Nephron (organoid): Measurements from ENCODE around the gene KAT2A.

Source experiments
- H3K27ac Mint-ChIP-seq, 3 experiments: 2 replicates each; pipeline ENCODE4 v1.8.0; 2020; ENCODE audit warnings: mixed read lengths in 3 of 3, mild to moderate bottlenecking in 2 of 3, moderate library complexity in 1 of 3
- H3K27me3 Mint-ChIP-seq: 2 replicates; pipeline ENCODE4 v1.8.0; 2021; ENCODE audit warnings: low read depth, mild to moderate bottlenecking, moderate library complexity, mixed read lengths
- H3K36me3 Mint-ChIP-seq: 2 replicates; pipeline ENCODE4 v1.8.0; 2020; ENCODE audit warnings: low read depth, mixed read lengths
- H3K4me1 Mint-ChIP-seq: 2 replicates; pipeline ENCODE4 v1.8.0; 2020; ENCODE audit warnings: mixed read lengths
- H3K4me3 Mint-ChIP-seq, 3 experiments: 2 replicates each; pipeline ENCODE4 v1.8.0; 2020; ENCODE audit warnings: mild to moderate bottlenecking in 3 of 3, mixed read lengths in 3 of 3, moderate library complexity in 2 of 3
- H3K9me3 Mint-ChIP-seq: 2 replicates; pipeline ENCODE4 v1.8.0; 2020; ENCODE audit warnings: mixed read lengths
- CTCF ChIP-seq, 3 experiments: fragments of 200-600 bp; sonication (generic); IDR thresholded peaks; one replicate each; pipeline ENCODE4 v1.5.0; 2021; ENCODE audit warnings: antibody characterized with exemption in 3 of 3; ENCODE audit not compliant: unreplicated experiment in 3 of 3

KAT2A gene

DNA sequence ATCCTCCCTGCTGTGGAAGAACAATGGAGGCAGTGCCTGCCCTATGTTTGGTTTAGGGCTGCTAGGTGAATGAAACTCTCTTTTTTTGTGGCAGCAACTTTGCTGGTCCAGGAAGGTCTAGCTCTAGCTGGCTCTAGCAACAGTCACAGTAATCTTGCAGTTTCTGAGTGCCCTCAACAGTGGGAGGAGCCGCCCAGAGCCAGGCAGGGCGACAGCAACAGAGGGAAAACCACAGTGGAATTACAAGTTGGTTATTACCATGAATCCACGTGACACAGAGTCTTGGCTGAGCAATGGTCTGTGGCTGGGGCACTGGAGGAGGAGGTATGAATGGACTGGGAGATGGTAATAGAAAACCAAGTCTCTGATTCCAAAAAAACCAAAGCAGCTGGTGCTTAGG lies 11.8 kb upstream of the KAT2A start:
- H3K36me3 Mint-ChIP-seq, result peaks cover 44% of the 10 kb centered on the region
- H3K4me1 Mint-ChIP-seq, result peaks cover 32% of the 10 kb centered on the region
- H3K4me3 Mint-ChIP-seq, result peak overlapping the region in 2 of 3 experiments; percentile 3 to 40
- peak overlapping the region; percentile 40 to 90 (median 88) for H3K27ac Mint-ChIP-seq
- no peak for TF ChIP-seq CTCF (IDR thresholded peaks at IDR 0.05; ENCODE audit: unreplicated experiment in 3 of 3)
- H3K9me3 Mint-ChIP-seq, result no peaks in the 10 kb centered on the region
- H3K27me3 Mint-ChIP-seq, result no peaks in the 10 kb centered on the region

GRCh38 chr17:42131981-42132432 lies 10.8 kb upstream of the KAT2A start:
- H3K4me1 Mint-ChIP-seq, result peaks cover 29% of the 10 kb centered on the region
- peaks cover 51% of the 10 kb centered on the region for H3K36me3 Mint-ChIP-seq
- peak overlapping the region in 1 of 3 experiments; percentile 88 for H3K27ac Mint-ChIP-seq
- H3K9me3 Mint-ChIP-seq, result no peaks in the 10 kb centered on the region
- H3K4me3 Mint-ChIP-seq, result no peak overlapping the region
- no peak for TF ChIP-seq CTCF (IDR thresholded peaks at IDR 0.05; ENCODE audit: unreplicated experiment in 3 of 3)
- no peaks in the 10 kb centered on the region for H3K27me3 Mint-ChIP-seq

GRCh38 chr17:42131232-42131631 lies 10.1 kb upstream of the KAT2A start:
- Mint-ChIP-seq H3K27me3 (no peaks in the 10 kb centered on the region), H3K4me3 (no peak overlapping the region), H3K36me3 (peaks cover 57% of the 10 kb centered on the region), H3K4me1 (peaks cover 29% of the 10 kb centered on the region), H3K9me3 (no peaks in the 10 kb centered on the region), H3K27ac (no peak overlapping the region)
- no peak for TF ChIP-seq CTCF (IDR thresholded peaks at IDR 0.05; ENCODE audit: unreplicated experiment in 3 of 3)

DNA sequence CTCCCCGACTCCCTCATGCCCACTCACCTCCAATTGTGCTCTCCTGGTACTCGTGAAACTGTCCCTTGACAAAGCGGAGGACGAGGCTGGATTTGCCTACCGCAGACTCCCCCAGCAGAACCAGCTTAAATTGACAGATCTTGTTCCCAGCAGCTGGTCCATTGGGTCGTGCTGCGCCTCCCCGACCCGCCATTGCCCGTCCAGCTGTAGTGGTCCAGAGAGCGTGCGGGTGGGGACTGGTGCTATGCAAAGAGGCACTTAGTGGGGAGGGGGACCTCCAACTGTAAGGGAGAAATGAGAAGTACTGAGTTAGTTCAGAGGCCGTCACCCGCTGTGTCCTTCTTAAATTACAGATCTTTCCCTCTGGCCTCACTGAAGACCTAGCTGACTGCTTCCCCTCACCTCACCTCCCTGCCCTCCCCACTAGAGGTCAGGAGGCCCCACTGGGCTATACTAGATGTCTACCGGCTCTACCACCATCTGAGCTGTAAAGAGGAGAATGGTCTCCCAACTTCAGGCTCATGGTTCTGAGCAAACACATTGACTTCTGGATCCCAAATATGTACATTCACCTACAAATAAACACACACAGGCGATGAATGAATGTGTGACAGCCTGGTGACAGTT lies 9.3 kb upstream of the KAT2A start:
- Mint-ChIP-seq H3K27ac (peak overlapping the region in 1 of 3 experiments; percentile 71), H3K4me1 (peaks cover 22% of the 10 kb centered on the region), H3K36me3 (peaks cover 59% of the 10 kb centered on the region), H3K4me3 (no peak overlapping the region), H3K9me3 (no peaks in the 10 kb centered on the region), H3K27me3 (no peaks in the 10 kb centered on the region)
- TF ChIP-seq CTCF (IDR thresholded peaks at IDR 0.05; ENCODE audit: unreplicated experiment in 3 of 3), result no peak

DNA sequence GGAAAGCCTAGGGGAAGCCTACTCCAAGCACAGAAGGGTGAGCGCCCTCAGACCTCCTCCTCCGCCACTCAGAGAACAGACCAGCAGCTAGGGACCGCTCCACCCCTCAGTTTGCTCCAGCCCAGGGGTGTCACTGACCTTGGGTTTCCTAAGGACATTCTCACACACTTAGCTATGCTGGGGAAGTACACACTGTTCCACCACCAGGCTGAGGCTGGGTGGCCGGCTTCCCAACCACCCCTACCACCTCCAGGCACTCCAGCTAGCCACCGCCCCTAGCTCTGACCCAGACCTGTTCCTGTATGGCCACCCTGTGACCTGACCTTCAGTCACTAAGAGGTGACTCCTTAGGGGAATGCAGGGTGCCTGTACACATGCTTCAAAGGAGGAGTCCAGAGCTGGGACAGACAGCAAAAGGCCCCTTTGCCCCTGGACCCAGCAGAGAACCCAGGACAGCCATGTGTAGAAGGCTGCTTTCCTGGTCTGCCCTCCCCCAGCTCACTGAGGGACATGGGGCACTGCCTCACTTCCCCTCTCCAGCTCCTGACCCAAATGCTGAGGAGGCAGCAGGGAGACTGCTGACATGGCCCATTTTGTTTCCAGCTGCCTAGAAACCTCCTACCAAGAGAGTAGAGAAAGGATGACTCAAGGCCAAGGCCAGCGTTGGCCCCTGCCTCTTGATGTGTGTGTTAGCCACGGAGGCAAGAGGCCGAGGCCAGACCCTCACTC lies 8.1 kb upstream of the KAT2A start:
- H3K36me3 Mint-ChIP-seq, result peaks cover 65% of the 10 kb centered on the region
- H3K27me3 Mint-ChIP-seq, result no peaks in the 10 kb centered on the region
- H3K4me3 Mint-ChIP-seq, result no peak overlapping the region
- H3K4me1 Mint-ChIP-seq, result peaks cover 20% of the 10 kb centered on the region
- H3K27ac Mint-ChIP-seq, result no peak overlapping the region
- no peaks in the 10 kb centered on the region for H3K9me3 Mint-ChIP-seq
- no peak for TF ChIP-seq CTCF (IDR thresholded peaks at IDR 0.05; ENCODE audit: unreplicated experiment in 3 of 3)
